ENCODE data around the gene ARMCX4. TPM values are rescaled to one million over a fixed set of nuclear protein-coding genes. Genes with fewer than 3 reads are reported as not detected.

ARMCX4 gene
- total RNA-seq, 1 experiment from 2014 or later: 0.15 TPM

GRCh38 chrX:101449279-101449678 is 36.0 kb upstream of the ARMCX4 start:
- no peaks in the 10 kb centered on the region for H3K27me3 ChIP-seq (ENCODE audit: insufficient read depth, low read length)
- no peak overlapping the region for H3K27ac ChIP-seq (ENCODE audit: low read depth, low read length)
- H3K9ac ChIP-seq (ENCODE audit: low read length): no peak overlapping the region
- no peak overlapping the region for H3K4me2 ChIP-seq (ENCODE audit: low read length)
- POLR2A ChIA-PET: no interaction called here
- H3K36me3 ChIP-seq (ENCODE audit: control insufficient read depth in 1 of 2, insufficient read depth in 2 of 2, low read length in 2 of 2): no peaks in the 10 kb centered on the region
- DNase-seq (ENCODE audit: low read depth, low spot score) (no peak), ATAC-seq (no peak)
- no peak overlapping the region for H2AFZ ChIP-seq (ENCODE audit: low read depth, low read length, poor library complexity, severe bottlenecking)
- no peaks in the 10 kb centered on the region for H3K79me2 ChIP-seq (ENCODE audit: insufficient read depth, low read length)
- no peak overlapping the region for H3K4me3 ChIP-seq (replicated peaks in 1 of 2; ENCODE audit: low read depth in 1 of 2, low read length in 2 of 2)
- H3K4me1 ChIP-seq (ENCODE audit: control insufficient read depth in 1 of 2, insufficient read depth in 2 of 2, low read length in 2 of 2): no peaks in the 10 kb centered on the region
- no peaks in the 10 kb centered on the region for H3K9me3 ChIP-seq (ENCODE audit: control insufficient read depth in 1 of 2, insufficient read depth in 1 of 2, low read depth in 1 of 2, low read length in 2 of 2)
- CTCF ChIA-PET: no interaction called here
- no peak for TF ChIP-seq YY1 (IDR thresholded peaks at IDR 0.05; ENCODE audit: extremely low read depth, insufficient replicate concordance, low read depth, low read length)
- TF ChIP-seq TCF7L2 (IDR thresholded peaks at IDR 0.05; ENCODE audit: borderline replicate concordance, extremely low read depth, insufficient read depth, insufficient read length): no peak
- TF ChIP-seq ZBTB33 (IDR thresholded peaks at IDR 0.05; ENCODE audit: extremely low read depth, insufficient replicate concordance, low read length): no peak
- no peak for TF ChIP-seq RAD21 (IDR thresholded peaks at IDR 0.05; ENCODE audit: low read depth)
- TF ChIP-seq ATF3 (IDR thresholded peaks at IDR 0.05): no peak
- no peaks in the 10 kb centered on the region for H3K9me2 ChIP-seq (ENCODE audit: insufficient read depth)
- intact Hi-C loops (cut with micrococcal nuclease): no loop called here
- RAD21 ChIA-PET (ENCODE audit: low non-redundant PET in 1 of 2, low total read pairs in 2 of 2, uncharacterized antibody in 2 of 2, unreplicated experiment in 2 of 2): no interaction called here
- no TSS peak for BruUV-seq (replicated peaks)
- H4K20me1 ChIP-seq (ENCODE audit: insufficient read depth): no peaks in the 10 kb centered on the region

GRCh38 chrX:101450085-101450484 is 35.2 kb upstream of the ARMCX4 start:
- Histone ChIP-seq H3K4me3 (replicated peaks in 1 of 2; ENCODE audit: low read depth in 1 of 2, low read length in 2 of 2) (no peak overlapping the region), H2AFZ (ENCODE audit: low read depth, low read length, poor library complexity, severe bottlenecking) (no peak overlapping the region), H3K9me3 (ENCODE audit: control insufficient read depth in 1 of 2, insufficient read depth in 1 of 2, low read depth in 1 of 2, low read length in 2 of 2) (no peaks in the 10 kb centered on the region), H3K27ac (ENCODE audit: low read depth, low read length) (no peak overlapping the region), H3K79me2 (ENCODE audit: insufficient read depth, low read length) (no peaks in the 10 kb centered on the region), H3K9ac (ENCODE audit: low read length) (no peak overlapping the region), H3K36me3 (ENCODE audit: control insufficient read depth in 1 of 2, insufficient read depth in 2 of 2, low read length in 2 of 2) (no peaks in the 10 kb centered on the region), H3K9me2 (ENCODE audit: insufficient read depth) (no peaks in the 10 kb centered on the region), H3K4me1 (ENCODE audit: control insufficient read depth in 1 of 2, insufficient read depth in 2 of 2, low read length in 2 of 2) (no peaks in the 10 kb centered on the region), H4K20me1 (ENCODE audit: insufficient read depth) (no peaks in the 10 kb centered on the region), H3K27me3 (ENCODE audit: insufficient read depth, low read length) (no peaks in the 10 kb centered on the region), H3K4me2 (ENCODE audit: low read length) (no peak overlapping the region)
- POLR2A ChIA-PET: no interaction called here
- TF ChIP-seq EZH2phosphoT487 (IDR thresholded peaks at IDR 0.05; ENCODE audit: borderline replicate concordance) (no peak), ZNF274 (IDR thresholded peaks at IDR 0.05; ENCODE audit: low read depth, low read length) (no peak), YY1 (IDR thresholded peaks at IDR 0.05; ENCODE audit: extremely low read depth, insufficient replicate concordance, low read depth, low read length) (no peak), CEBPB (IDR thresholded peaks at IDR 0.05; ENCODE audit: low read depth) (no peak), CBX3 (IDR thresholded peaks at IDR 0.05; ENCODE audit: low read depth) (no peak), ZFX (IDR thresholded peaks at IDR 0.05) (no peak), SP1 (IDR thresholded peaks at IDR 0.05; ENCODE audit: low read depth) (no peak)
- no peak for ATAC-seq
- no TSS peak for BruUV-seq (replicated peaks)
- RAD21 ChIA-PET (ENCODE audit: low non-redundant PET in 1 of 2, low total read pairs in 2 of 2, uncharacterized antibody in 2 of 2, unreplicated experiment in 2 of 2): no interaction called here
- CTCF ChIA-PET: no interaction called here
- no peak for DNase-seq (ENCODE audit: low read depth, low spot score)
- intact Hi-C loops (cut with micrococcal nuclease): no loop called here

Data from HCT116 (cell line).